HG03064 (cell line): ENCODE measurements around the gene BTN1A1.
"Not testable (repeated sequence)": the region's sequence is repeated elsewhere in the genome, so short reads cannot be mapped to it uniquely, and the experiment has no call there.

Source experiments
- ATAC-seq: cut with Tn5 transposase; IDR thresholded peaks from one replicate; pipeline ENCODE4 v1.9.1; 2021; ENCODE audit warnings: low read depth; ENCODE audit not compliant: unreplicated experiment

Gene BTN1A1

DNA sequence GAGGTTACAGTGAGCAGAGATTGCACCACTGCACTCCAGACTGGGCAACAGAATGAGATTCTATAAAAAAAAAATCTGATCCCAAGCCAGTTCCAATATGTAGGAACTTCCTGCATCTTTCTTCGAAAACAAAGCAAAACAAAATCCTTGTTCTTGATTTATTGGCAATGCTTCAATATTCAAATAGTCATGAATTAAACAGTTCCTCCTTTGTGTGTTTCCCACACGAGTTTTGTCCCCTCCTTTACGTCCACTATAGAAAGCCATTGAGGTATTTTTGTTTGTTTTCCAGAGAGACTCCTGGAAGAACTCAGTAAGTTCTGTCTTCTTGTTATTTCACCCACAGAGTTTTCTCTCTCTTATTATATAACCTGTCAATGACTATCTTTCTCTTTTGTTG, 7.6 kb downstream of the BTN1A1 start:
- ATAC-seq, result no peak

DNA sequence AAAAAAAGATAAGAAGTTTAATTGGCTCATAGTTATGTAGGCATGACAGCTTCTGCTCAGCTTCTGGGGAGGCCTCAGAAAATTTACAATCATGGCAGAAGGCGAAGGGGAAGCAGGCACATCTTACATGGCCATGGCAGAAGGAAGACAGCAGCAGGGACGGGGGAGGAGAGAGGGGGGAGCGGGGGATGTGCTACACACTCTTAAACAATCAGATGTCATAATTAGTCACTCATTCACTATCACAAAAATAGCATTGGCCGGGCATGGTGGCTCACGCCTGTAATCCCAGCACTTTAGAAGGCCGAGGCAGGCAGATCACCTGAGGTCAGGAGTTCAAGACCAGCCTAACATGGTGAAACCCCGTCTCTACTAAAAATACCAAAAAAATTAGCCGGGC, 10.9 kb downstream of the BTN1A1 start:
- not testable (repeated sequence) for ATAC-seq

DNA sequence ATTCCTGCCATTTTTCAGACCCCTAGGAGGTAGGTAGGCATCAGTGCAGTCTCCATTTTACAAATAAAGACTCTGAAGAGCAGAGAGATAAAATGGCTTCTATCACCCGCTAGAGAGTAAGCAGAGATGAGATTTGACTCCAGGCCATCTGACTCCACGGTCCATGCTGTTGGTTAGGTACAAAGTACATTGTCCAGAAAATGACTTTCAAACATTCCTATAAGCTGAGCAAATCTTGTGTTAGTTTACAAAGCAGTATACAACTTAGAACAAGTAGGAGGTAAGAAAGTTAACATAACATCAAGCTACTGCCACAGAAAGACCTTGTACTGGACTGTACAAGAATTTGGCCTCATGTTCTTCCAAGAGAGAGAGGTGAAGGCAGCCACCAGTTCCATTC, 14.9 kb downstream of the BTN1A1 start:
- ATAC-seq, result no peak

DNA sequence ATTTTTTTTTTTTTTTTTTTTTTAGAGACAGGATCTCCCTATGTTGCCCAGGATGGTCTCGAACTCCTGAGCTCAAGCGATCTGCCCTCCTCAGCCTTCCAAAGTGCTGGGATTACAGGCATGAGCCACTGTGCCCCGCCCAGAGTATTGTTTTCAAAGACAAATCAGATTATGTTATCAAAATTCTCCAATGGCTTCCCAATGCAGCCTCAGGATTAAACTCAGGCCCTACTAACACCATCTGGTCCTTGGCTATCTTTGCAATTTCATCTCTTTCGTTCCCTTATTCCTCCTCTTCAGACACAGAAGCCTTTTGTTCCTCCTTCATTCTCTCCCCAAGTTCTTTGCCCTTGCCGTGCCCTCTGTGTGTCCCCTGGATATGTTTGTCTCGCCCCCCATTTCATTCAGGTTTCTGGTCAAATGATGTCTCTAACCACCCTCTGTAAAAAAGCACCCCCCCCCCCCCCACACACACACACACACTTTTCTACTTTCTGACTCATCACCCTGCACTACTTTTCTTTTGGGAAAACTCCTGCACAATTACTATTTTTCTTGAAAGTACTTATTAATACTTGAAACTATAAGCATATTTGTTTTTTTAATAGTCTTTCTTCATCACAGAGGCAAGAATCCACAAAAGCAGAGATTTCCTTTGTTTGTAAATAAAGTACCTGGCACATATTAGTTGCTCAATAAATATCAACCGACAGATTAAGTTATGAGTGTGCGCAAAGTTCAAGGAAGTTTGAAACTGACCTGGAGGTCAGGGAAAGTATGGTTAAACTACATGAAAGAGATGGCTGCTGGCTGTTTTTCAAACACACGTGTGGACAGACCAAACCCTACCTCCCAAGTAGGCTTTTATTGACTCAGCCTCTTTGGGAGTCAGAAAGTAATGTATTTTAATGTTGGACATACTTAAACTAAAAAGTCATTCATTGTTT, 16.7 kb downstream of the BTN1A1 start:
- no peak for ATAC-seq

DNA sequence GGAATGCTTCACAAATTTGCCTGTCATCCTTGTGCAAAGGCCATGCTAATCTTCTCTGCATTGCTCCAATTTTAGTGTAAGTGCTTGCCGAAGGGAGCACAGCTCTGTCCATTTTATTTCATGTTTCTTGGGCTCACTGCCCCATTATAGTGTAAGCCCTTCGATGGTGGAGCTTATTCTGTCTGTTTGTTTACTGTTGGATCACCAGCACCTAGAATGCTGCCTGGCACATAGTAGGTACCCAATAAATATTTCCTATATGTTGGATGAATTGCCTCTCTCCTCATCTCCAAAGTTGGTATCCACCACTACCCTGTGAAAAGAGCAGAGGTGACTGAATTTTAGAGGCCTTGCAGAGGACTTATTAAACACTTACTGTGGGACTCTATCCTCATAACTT, 19.3 kb downstream of the BTN1A1 start:
- ATAC-seq, result no peak

DNA sequence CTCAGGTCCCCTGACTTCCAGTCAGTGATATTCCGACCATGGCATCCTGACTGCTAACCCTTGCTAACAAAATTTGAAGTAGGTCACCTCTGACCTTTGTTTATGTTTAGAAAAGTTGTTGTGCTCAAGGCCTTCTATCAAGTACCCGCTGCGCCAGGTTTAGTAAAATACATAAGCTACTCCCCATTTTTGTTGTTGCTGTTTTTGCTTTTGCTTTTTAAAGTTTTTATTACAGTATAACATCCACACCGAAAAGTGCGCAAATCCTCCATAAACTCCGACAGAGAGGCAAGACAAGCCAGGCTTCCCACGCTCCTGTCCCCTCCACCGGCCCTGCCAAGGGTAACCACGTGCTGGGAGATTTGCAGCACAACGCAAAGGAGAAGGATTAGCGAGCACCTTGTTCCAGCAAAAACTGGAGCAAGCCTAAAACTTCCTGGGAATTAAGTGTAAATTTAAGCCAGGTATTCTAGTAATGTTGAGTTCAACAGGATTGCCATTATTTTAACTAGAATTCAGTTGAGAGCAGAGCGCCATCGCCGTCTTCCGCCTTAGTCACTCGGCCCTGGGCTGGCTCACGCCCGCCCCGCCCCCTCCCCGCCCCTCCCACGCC, 20.2 kb downstream of the BTN1A1 start:
- ATAC-seq, result peak; percentile 19

DNA sequence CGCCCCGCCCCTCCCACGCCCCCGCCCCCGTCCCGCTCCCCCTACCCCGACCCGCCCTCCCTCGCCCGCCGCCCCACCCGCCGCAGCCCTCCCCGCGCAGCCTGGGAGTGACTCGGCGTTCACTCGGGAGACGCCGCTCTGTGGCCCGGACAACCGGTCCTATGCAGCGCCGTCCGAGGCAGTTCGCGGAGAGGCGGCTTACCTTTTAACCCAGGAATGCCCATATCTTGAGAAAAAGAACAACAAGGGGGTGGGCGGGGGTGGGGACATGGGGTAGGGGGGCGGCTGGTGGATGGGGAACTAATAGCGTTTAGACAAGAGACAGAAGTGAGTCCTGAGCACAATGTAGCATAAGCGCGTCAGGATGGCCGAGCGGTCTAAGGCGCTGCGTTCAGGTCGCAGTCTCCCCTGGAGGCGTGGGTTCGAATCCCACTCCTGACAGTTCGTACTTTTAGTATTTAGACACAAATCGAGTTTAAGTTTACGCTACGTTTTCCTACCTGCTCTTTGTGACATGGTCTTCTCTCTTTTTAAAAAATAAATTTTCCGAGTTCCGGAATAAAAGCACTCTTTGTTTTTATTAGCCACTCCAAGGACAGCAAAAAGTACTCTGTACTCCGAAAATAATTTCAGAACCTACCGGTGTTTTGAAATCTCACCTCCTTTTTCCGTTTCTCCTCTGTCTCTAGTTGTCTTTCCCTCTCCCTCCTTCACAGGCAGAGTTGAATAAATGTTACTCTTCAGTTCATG, 20.9 kb downstream of the BTN1A1 start:
- peak; percentile 55 for ATAC-seq

DNA sequence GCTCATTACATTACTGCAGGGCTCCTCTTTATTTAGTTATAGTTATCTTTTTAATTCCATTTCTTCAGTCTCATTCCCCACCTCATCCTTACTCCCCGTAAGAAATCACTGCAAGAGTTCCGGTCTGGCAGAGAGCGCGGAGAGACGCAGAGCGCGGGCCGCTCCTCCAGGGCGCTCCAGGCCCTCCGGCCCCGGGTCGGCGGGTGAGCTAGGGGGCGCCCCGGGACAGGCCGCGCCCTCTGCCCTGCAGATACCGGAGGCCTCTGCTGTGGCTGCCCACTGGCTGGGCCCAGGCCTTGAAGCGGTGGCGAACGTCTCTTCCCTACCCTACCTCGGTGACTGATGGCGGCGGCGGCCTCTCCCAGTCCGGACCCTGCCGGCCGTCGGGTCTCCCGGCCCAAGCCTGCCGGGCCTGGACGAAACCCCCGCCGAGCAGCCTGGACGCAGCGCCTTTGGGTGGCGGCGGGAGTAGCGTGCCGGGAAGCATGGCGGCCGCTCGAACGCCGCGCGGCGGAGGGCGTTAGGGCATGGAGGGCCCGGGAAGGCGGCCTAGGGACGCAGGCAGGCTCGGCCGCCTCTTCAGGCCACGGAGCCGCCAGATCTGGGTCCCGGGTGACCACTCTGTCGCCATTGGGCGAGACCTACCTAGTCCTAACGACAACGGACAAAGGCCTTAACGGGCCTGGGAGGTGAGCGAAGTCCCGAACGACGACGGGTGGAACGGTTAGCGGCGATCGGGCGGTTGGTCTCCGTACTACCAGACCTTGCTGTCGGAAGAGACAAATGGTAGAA, 21.7 kb downstream of the BTN1A1 start:
- ATAC-seq, result peak; percentile 66

DNA sequence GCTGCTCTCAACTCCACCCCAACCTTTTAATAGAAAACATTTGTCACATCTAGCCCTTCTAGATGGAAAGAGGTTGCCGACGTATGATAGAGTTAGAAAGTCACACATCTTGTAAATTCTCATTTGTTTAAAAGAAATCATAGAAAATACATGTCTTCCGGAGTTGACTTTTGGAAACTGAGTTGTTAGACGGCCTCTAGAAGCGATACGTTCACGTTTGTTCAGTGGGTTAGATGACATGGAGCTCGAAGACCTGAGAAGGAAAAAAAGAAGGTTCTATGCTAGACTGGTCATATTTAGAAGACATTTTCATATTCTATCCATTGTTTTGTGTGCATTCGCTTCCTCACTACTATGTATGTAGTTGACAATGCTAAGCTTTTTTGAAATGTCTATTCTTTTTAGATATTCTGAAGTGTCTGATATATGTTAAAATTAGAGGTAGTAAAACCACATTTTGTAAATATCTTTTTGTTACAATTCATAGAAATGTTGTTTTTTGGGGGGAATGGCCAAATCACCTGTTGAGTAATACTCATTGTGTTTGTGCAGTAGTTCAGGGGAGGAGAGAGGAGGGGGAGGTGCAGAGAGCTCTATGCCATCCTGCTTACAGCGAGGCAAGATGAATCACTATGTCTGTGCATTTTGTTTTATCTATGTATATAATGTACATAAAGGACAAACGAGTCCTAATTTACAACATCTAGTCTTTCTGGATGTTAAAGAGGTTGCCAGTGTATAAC, 22.6 kb downstream of the BTN1A1 start:
- not testable (repeated sequence) for ATAC-seq

DNA sequence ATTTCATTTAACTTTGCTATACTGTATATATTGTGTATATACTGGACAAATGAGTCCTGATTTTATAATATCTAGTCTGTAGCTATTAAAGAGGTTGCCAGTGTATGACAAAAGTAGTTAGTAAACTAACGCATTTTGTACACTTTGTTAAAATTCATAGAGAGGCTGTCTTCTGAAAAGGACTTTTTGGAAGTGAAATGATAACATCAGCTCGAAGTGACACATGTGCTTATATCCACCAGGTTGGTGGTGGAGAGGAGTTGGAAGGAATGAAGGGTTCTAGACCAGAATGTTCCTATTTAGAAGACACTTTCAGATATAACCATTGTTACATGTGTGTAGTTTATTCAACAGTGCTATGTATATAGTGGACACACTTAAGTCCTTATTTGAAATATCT, 24.2 kb downstream of the BTN1A1 start:
- not testable (repeated sequence) for ATAC-seq

DNA sequence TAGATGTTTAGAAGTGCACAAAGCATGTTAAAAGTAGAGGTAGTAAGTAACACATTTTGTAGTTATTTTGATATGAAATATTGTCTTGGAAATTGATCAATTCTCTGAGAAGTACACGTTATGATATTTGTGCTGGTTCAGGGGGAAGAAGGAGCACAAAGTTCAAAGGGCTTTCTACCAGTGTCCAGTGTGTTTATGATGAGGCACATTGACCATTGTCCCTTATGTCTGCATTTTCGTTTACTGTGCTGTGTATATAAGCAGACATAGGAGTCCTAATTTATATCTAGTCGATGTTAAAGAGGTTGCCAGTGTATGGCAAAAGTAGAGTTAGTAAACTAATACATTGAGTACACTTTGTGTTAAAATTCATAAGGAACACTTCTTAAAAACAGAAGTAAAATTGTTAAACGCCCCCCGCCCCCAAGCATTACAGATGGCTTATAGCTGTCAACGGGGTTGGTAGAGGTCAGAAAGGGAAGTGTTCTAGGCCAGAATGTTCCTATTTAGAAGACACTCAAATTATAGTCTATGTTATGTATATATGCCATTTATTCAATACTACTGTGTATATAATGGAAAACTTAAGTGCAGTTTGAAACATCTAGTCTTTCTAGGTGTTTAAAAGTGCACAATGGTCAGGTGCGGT, 24.7 kb downstream of the BTN1A1 start:
- ATAC-seq, result no peak

DNA sequence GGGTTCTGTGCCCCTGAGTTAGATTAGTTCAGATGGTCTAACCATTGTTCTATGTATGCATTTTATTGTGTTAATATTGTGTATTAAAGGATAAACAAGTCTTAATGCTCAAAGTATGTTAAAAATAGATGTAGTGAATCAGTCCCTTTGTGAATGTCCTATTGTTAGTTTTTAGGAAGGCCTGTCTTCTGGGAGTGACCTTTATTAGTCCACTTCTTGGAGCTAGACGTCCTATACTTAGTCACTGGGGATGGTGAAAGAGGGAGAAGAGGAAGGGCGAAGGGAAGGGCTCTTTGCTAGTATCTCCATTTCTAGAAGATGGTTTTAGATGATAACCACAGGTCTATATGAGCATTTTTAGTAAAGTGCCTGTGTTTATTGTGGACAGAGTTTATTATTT, 25.7 kb downstream of the BTN1A1 start:
- no peak for ATAC-seq

DNA sequence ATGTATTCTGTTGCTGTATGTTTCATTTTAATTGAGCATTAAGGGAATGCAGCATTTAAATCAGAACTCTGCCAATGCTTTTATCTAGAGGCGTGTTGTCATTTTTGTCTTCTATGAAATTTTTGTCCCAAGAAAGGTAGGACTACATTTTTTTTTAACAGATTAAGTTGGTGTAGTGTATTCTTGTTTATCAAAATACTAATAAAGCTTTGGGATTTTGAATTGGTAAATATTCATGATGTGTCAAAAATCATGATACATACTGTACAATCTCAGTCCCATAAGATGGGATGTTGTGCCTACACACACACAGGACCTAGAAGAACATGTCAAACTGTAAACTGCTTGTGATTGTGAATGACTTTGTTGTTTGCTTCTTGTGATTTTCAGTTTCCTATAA, 26.8 kb downstream of the BTN1A1 start:
- no peak for ATAC-seq

DNA sequence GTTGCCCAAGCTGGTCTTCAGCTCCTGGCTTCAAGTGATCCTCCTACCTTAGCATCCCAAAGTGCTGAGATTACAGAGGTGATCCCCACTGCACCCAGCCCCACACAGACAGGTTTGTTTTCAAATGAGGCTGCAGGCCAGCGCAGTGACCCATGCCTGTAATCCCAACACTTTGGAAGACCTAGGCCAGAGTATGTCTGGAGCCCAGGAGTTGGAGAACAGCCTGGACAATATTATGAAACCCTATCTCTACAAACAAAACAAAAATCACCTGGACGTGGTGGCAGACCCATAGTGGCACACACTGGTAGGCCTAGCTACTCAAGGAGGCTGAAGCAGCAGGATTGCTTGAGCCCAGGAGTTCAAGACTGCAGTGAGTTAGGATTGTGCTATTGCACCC, 30.1 kb downstream of the BTN1A1 start:
- no peak for ATAC-seq

DNA sequence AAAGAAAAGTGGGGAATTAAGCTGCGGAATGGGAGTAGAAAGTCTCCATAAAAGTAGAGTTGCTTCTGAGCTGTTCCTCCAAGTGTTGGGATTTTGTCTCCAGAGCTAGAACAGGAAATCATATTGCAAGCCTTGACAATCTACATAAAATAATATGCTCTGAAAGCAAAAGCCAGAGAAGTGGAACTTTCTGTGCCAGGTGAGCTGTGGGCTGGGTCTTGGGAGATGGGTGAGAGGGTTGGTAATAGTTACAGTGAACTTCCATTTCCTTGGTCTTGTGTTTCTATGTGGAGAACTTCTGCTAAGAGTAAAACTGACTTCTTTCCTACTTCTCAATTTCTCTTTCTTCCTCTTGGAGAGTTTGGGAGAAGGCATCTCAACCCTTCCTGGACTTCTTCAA, 31.8 kb downstream of the BTN1A1 start:
- ATAC-seq, result no peak

DNA sequence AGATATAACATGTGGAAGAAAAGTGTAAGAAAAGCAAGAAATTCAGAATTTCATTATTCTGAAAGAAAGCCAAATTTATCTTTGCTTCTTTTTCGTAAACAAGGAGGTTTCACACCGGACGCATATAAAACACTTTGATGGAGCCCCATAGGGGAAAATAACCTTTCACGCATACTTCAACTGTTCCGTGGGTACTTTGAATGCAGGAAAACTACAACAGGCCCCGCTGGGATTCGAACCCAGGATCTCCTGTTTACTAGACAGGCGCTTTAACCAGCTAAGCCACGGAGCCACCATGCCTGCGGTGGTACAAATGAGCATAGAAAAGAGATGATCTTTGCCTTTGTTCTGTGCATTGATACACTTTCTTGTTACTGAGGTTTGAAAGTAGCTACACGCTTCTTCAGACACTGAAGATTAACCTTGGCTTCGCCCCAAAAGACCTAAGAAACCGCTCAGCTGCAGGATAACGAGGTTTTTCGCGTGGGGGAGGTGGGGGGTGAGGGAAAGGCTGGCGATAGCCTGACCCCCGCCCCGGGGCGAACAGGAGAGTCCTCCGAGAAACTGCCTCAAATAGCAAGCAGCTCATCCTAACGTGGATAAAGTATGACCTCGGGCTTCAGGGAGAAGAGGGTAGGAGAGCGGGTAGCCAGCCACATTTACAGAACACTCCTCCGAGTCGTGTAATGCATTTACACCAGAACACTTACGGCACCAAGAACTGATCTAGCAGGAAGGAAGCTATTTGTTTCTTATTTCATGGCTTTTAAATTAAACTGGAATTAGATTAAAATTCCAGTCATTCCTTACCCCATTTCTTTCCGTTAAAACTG, 32.8 kb downstream of the BTN1A1 start:
- ATAC-seq, result no peak

DNA sequence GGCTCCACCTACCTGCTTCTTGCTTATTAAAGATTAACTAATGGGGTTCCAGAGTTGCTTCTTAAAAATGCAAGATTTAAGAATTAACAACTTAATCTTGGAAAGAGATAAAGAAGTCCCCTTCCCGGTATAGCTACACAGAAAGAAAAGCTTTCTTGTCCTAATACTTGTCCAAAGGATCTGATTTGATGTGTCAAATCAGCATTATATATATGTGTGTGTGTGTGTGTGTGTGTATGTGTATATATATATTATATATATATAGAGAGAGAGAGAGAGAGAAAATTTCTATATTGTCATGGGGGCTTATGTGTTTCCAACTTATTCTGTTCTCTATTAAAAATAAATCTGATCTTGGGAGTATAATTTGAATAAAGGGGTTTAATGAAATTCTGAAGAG, 33.4 kb downstream of the BTN1A1 start:
- ATAC-seq, result no peak

DNA sequence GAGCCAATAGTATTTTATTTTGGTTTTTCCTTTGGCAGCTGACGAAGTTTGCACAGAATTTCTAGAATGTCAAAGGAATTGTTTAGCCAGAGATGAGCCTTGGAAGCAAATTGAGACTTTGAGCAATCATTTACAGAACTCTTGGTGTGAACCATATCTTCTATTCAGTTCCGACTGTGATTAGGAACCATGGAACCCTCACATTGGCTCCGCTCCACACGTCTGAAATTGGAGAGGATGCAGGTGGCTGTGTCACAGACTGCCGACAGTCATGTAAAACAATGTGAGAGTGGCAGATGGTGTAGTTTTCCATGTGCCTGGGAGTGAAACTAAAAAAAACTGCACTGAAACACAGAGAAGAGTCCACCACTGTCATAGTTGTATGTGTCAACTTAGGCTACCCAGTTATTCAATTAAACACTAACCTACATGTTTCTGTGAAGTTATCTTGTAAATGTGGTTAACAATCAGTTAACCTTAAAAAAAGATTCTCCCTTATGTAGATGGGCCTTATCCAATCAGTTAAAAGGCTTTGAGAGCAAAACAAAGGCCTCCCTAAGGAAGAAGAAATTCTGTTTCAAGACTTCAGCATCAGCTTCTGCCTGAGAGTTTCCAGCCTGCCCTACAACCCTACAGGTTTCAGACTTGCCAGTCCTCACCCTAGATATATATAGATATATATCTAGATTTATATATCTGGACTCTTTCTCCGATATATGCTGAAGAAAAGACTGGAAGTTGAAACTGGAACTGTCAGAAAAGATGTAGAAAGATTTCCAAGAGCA, 34.8 kb downstream of the BTN1A1 start:
- ATAC-seq, result no peak
